NCI-H1417 treated with DMSO at 0.1 percent for 48 hours (cell line): ENCODE results near the gene ZNF573.
A peak's percentile ranks its signal among the peaks of the same experiment; 100 is the strongest.
"Not testable (repeated sequence)": the region's sequence is repeated elsewhere in the genome, so short reads cannot be mapped to it uniquely, and the experiment has no call there.

Experiments used
- DNase-seq: peaks from one replicate; lab custom pipeline; 2025; lab: John Stamatoyannopoulos, UW

The ZNF573 gene

DNA sequence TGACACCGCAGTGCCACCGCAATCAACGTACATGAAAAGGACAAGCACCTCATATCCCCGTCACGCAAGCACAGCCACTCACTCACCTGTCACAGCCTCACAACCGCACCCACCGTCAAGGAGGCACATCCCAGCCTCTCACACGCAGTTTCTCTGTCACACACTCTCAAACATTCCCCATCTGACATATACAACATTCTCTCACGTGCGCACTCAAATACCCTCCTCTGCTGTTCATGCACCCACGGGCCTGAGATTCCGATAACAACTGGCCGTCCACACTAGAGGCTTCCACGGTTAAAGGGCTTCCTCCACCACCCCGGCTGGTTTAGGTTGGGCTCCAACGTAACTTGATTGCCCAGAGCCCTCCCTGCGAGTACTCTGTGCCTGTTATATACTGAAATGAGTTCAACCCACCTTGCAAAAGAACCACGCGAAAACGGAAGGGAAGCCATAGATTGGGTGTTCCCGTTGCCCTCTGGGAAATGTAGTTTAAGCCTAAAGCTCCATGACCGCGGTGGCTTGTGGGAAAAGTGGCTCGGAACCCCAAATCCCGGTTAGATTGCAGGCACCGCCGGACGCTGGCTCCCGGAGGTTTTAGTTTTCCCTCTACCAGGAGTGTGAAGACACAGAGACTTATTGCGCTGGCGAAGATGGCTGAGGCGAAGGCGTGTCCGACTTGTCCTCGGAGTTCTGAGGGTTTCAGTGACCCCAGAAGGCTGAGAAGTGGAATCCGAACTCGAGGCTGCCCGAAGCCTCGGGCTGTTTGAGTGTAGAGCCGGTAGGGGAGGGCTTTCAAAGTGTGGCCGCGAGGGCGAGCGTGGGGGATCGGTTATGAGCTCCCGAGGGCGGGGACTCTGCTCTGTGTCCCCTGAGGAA lies at the start of gene ZNF573:
Gene ZNF573 (minus strand): TSS at position 460 of the 879 bp plus-strand sequence. CDS start 5,857 bp downstream, outside the sequence.
- peak; percentile 26 for DNase-seq

DNA sequence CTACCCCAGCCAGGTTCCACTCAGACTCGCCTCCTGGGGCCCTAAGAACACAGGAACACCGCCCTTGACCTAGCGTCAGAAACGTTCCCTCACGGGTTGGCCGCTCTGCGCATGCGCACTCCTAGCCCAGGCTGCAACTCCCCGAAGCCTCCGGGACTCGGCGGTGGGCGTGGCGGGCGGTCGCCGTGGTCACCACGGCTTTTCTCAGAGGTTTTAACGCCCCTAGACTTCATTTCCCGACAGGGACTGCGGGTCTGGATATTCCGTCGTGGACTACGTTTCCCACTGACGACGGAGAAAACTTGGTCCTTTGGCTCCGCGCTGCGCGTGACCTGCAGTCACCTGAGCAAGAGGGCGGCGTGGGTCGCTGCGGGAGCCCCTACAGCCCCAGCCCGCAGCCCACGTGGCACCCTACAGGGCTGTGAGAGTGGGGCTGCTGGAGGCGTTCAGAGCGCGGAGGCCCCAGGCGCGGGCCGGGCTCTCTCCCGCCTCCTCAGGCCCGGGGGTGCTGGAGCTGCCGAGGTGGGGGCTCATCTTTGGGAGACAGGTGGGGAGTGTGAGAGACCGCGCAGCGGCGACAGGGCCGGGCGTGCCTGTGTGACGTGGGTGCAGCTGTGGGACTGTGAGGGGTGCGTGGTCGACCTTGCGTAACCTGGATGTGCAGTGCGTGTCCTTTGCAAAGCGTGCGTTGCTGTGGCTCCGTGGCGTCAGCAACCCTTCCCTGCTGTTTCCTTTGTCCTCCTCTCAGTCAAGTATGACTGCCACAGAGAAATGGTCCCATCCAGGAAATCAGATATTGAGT lies 38.0 kb upstream of the ZNF573 start:
- DNase-seq, result peak; percentile 13

DNA sequence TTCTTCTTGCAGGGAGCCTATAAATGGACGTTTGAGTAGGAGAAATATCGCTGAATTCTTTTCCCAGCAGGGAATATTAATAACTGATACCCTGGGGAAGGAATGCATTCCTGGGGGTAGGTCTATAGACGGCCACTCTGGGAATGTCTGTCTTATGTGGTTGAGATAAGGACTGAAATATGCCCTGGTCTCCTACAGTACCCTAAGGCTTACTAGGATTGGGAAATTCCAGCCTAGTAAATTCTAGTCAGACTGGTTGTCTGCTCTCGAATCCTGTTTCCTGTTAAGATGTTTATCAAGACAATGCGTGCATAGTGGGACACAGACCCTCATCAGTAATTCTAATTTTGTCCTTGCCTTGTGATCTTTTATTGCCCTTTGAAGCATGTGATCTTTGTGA lies 36.2 kb upstream of the ZNF573 start:
- DNase-seq, result not testable (repeated sequence)

DNA sequence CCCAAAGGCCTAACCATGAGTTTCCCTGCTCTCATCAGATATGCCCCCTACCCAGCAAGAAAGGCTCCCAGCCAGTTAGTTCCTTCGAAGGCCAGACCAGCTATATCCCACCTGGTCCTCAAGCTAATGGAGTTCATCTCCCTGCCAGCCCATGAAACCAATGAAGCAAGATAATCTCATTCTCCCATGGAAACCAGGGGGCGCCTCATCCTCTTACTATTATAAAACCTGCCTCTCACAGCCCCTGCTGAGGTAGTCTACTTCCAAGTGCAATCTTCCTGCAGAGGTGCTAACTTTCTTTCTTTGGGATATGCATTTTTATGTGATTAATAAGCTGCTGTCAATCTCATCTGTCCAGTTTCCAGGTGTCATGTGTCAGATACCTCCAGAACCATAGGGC lies 34.0 kb upstream of the ZNF573 start:
- no peak for DNase-seq

- DNase-seq, result no peak
Observed at GRCh38 chr19:37809366-37809765, 30.0 kb upstream of the ZNF573 start.

- no peak for DNase-seq
Observed at GRCh38 chr19:37803249-37803840, 24.0 kb upstream of the ZNF573 start.

- DNase-seq, result no peak
Observed at GRCh38 chr19:37790244-37790925, 11.0 kb upstream of the ZNF573 start.

GRCh38 chr19:37778613-37779126 lies 716 bp downstream of the ZNF573 start:
- DNase-seq, result no peak

GRCh38 chr19:37770985-37771384 lies 8.4 kb downstream of the ZNF573 start:
- no peak for DNase-seq

GRCh38 chr19:37763488-37763887 lies 15.9 kb downstream of the ZNF573 start:
- DNase-seq, result no peak

- DNase-seq, result not testable (repeated sequence)
Observed at GRCh38 chr19:37757683-37758082, 21.7 kb downstream of the ZNF573 start.

DNA sequence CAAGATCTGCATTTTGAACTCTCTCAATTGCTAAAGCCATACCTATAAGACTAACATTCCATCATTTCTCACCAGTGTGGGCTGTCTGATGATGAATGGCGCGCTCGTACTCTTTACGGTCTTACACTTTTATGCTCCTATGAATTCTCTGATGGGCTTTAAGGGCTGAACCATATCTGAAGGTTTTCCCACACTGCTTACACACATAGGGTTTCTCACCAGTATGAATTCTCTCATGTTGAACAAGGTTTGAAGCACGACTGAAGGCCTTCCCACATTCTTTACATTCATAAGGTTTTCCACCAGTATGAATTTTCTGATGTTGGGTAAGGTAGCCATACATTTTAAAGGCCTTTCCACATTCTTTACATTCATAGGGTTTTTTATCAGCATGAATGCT lies 41.0 kb downstream of the ZNF573 start:
- DNase-seq, result no peak

DNA sequence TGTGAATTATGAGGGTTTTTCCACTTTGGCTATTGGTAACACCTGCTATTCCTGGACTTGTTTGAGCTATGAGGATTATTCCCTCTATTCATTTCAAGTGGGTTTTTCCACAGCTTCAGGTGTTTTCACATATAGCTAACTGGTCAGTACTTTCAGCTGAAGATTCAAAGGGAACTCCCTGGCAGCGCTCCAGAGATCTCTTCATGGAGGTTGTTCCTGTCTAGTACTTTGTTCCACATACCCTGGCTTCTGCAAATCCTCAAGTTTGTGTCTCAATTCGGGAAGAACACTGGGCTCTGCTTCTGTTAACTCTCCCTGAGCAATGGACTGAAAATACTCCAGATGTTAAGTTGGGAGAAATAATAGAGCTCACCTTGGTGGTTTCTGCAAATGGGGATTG lies 54.2 kb downstream of the ZNF573 start:
- no peak for DNase-seq

- DNase-seq, result no peak
Observed at GRCh38 chr19:37719927-37720265, 59.5 kb downstream of the ZNF573 start.

GRCh38 chr19:37719111-37719926 lies 60.1 kb downstream of the ZNF573 start, which contains the start of gene ZNF607:
Gene ZNF607, minus strand, starts transcription at chr19:37719761. Its CDS starts 8,143 bp downstream, at chr19:37711618.
- DNase-seq, result peak; percentile 87

GRCh38 chr19:37718304-37718703 lies 61.1 kb downstream of the ZNF573 start:
- DNase-seq, result no peak

- no peak for DNase-seq
Observed at GRCh38 chr19:37716140-37716539, 63.2 kb downstream of the ZNF573 start.

- no peak for DNase-seq
Observed at GRCh38 chr19:37706052-37706605, 73.3 kb downstream of the ZNF573 start.

GRCh38 chr19:37699057-37699456 lies 80.3 kb downstream of the ZNF573 start:
- no peak for DNase-seq

- no peak for DNase-seq
Observed at GRCh38 chr19:37698216-37698615, 81.2 kb downstream of the ZNF573 start.
